Mucosa of rectum (tissue), 2 donors: ENCODE measurements around the gene OPA1.

Source experiments
- H3K27ac ChIP-seq, 2 donors: one replicate each; pipeline ENCODE4 v1.7.0; 2013; ENCODE audit warnings: inconsistent platforms in 2 of 2, low read depth in 2 of 2, low read length in 2 of 2
- H3K27me3 ChIP-seq, 2 donors: one replicate each; pipeline ENCODE4 v1.7.0; 2013; ENCODE audit warnings: low read length in 2 of 2; ENCODE audit not compliant: control insufficient read depth in 2 of 2, insufficient read depth in 2 of 2
- H3K36me3 ChIP-seq, 2 donors: one replicate each; pipeline ENCODE4 v1.7.0; 2013; ENCODE audit warnings: low read length in 2 of 2; ENCODE audit not compliant: control insufficient read depth in 2 of 2, insufficient read depth in 2 of 2
- H3K4me1 ChIP-seq, 2 donors: one replicate each; pipeline ENCODE4 v1.7.0; 2013; ENCODE audit warnings: low read length in 2 of 2, mild to moderate bottlenecking in 1 of 2; ENCODE audit not compliant: control insufficient read depth in 2 of 2, insufficient read depth in 2 of 2
- H3K4me3 ChIP-seq, 2 donors: one replicate each; pipeline ENCODE4 v1.7.0; 2013; ENCODE audit warnings: low read length in 2 of 2
- H3K9ac ChIP-seq, 2 donors: one replicate each; pipeline ENCODE4 v1.7.0; 2013; ENCODE audit warnings: low read length in 2 of 2, low read depth in 1 of 2, mild to moderate bottlenecking in 1 of 2
- H3K9me3 ChIP-seq, 2 donors: one replicate each; pipeline ENCODE4 v1.7.0; 2013; ENCODE audit warnings: low read length in 2 of 2; ENCODE audit not compliant: control insufficient read depth in 2 of 2
- donor health status: healthy.
- donor health status: Normal muscosa, but diverticular disease.

The OPA1 gene

GRCh38 chr3:193662757-193663322 lies 69.8 kb downstream of the OPA1 start:
- no peaks in the 10 kb centered on the region for H3K9me3 ChIP-seq
- H3K9ac ChIP-seq = no peak overlapping the region
- no peaks in the 10 kb centered on the region for H3K27me3 ChIP-seq
- H3K4me1 ChIP-seq = no peaks in the 10 kb centered on the region
- no peak overlapping the region for H3K4me3 ChIP-seq
- H3K27ac ChIP-seq = no peak overlapping the region
- H3K36me3 ChIP-seq = peaks cover 47 to 59% of the 10 kb centered on the region in 2 donors

GRCh38 chr3:193665370-193665989 lies 72.5 kb downstream of the OPA1 start:
- no peaks in the 10 kb centered on the region for H3K9me3 ChIP-seq
- no peak overlapping the region for H3K27ac ChIP-seq
- H3K4me3 ChIP-seq = no peak overlapping the region
- H3K4me1 ChIP-seq = no peaks in the 10 kb centered on the region
- no peak overlapping the region for H3K9ac ChIP-seq
- no peaks in the 10 kb centered on the region for H3K27me3 ChIP-seq
- peaks cover 51 to 54% of the 10 kb centered on the region in 2 donors for H3K36me3 ChIP-seq

- H3K4me1 ChIP-seq = no peaks in the 10 kb centered on the region
- peaks cover 18 to 20% of the 10 kb centered on the region in 2 donors for H3K36me3 ChIP-seq
- no peaks in the 10 kb centered on the region for H3K27me3 ChIP-seq
- H3K27ac ChIP-seq = no peak overlapping the region
- H3K9ac ChIP-seq = no peak overlapping the region
- no peak overlapping the region for H3K4me3 ChIP-seq
- no peaks in the 10 kb centered on the region for H3K9me3 ChIP-seq
Measured at GRCh38 chr3:193673845-193674244, 80.8 kb downstream of the OPA1 start.

- Histone ChIP-seq H3K9me3 (no peaks in the 10 kb centered on the region), H3K27ac (no peak overlapping the region), H3K27me3 (no peaks in the 10 kb centered on the region), H3K4me3 (no peak overlapping the region), H3K9ac (no peak overlapping the region), H3K4me1 (no peaks in the 10 kb centered on the region), H3K36me3 (peaks cover 9 to 15% of the 10 kb centered on the region in 2 donors)
Measured at GRCh38 chr3:193674714-193675113, 81.7 kb downstream of the OPA1 start.

GRCh38 chr3:193677734-193678133 lies 84.7 kb downstream of the OPA1 start:
- Histone ChIP-seq H3K36me3 (peaks cover 5 to 8% of the 10 kb centered on the region in 2 donors), H3K9ac (no peak overlapping the region), H3K27me3 (no peaks in the 10 kb centered on the region), H3K27ac (no peak overlapping the region), H3K4me3 (no peak overlapping the region), H3K9me3 (no peaks in the 10 kb centered on the region), H3K4me1 (no peaks in the 10 kb centered on the region)

- Histone ChIP-seq H3K9ac (no peak overlapping the region), H3K27me3 (no peaks in the 10 kb centered on the region), H3K9me3 (no peaks in the 10 kb centered on the region), H3K27ac (no peak overlapping the region), H3K36me3 (peaks cover 7 to 13% of the 10 kb centered on the region in 2 donors), H3K4me1 (no peaks in the 10 kb centered on the region), H3K4me3 (no peak overlapping the region)
Measured at GRCh38 chr3:193680220-193680619, 87.2 kb downstream of the OPA1 start.

GRCh38 chr3:193681631-193682030 lies 88.6 kb downstream of the OPA1 start:
- Histone ChIP-seq H3K9me3 (no peaks in the 10 kb centered on the region), H3K36me3 (peaks cover 7 to 13% of the 10 kb centered on the region in 2 donors), H3K27me3 (no peaks in the 10 kb centered on the region), H3K27ac (no peak overlapping the region), H3K9ac (no peak overlapping the region), H3K4me1 (no peaks in the 10 kb centered on the region), H3K4me3 (no peak overlapping the region)

- no peak overlapping the region for H3K27ac ChIP-seq
Measured at GRCh38 chr3:193686665-193687483, 93.9 kb downstream of the OPA1 start.

GRCh38 chr3:193688834-193689714 lies 96.1 kb downstream of the OPA1 start:
- Histone ChIP-seq H3K9me3 (no peaks in the 10 kb centered on the region), H3K27ac (no peak overlapping the region), H3K4me3 (peak overlapping the region in 1 of 2 donors; percentile 14)

More at GRCh38 chr3:193686665-193687483, 93.9 kb downstream of the OPA1 start:
- Histone ChIP-seq H3K4me3 (no peak overlapping the region), H3K9ac (no peak overlapping the region), H3K27me3 (no peaks in the 10 kb centered on the region), H3K9me3 (no peaks in the 10 kb centered on the region), H3K4me1 (peaks cover 4 to 7% of the 10 kb centered on the region in 2 donors), H3K36me3 (peaks cover 4 to 7% of the 10 kb centered on the region in 2 donors)

More at GRCh38 chr3:193688834-193689714, 96.1 kb downstream of the OPA1 start:
- peaks cover 4 to 7% of the 10 kb centered on the region in 2 donors for H3K4me1 ChIP-seq
- no peak overlapping the region for H3K9ac ChIP-seq
- H3K27me3 ChIP-seq = no peaks in the 10 kb centered on the region
- H3K36me3 ChIP-seq = peaks cover 5 to 9% of the 10 kb centered on the region in 2 donors
